Suprapubic skin (tissue), 4 donors: ENCODE measurements around the gene FGF1.

Experiments
- CTCF ChIP-seq, 2 donors: fragments of 200-600 bp in 1 of 2; fragments of 450-650 bp in 1 of 2; sonication (generic) in 1 of 2; IDR thresholded peaks; one replicate each; pipeline ENCODE4 v1.5.1; 2016 to 2019; ENCODE audit warnings: antibody characterized with exemption in 2 of 2, mild to moderate bottlenecking in 1 of 2, moderate library complexity in 1 of 2
- EP300 ChIP-seq: sonication (generic); formaldehyde crosslinking; IDR thresholded peaks from one replicate; pipeline ENCODE4 v1.6.1; 2017; ENCODE audit warnings: antibody characterized with exemption
- POLR2A ChIP-seq, 2 donors: fragments of 450-650 bp; IDR thresholded peaks; one replicate each; pipeline ENCODE4 v1.6.1; 2017; ENCODE audit warnings: antibody characterized with exemption in 2 of 2, mild to moderate bottlenecking in 2 of 2, moderate library complexity in 2 of 2
- POLR2AphosphoS5 ChIP-seq, 3 donors: sonication (generic); formaldehyde crosslinking; IDR thresholded peaks; one replicate each; pipeline ENCODE4 v1.6.1; 2017; ENCODE audit warnings: antibody characterized with exemption in 3 of 3

- no peak for TF ChIP-seq POLR2A (IDR thresholded peaks at IDR 0.05)
- no peak for TF ChIP-seq CTCF (IDR thresholded peaks at IDR 0.05)
- no peak for TF ChIP-seq POLR2AphosphoS5 (IDR thresholded peaks at IDR 0.05)
- TF ChIP-seq EP300, result no peak
Observed at GRCh38 chr5:142671801-142672200, 14.1 kb downstream of the FGF1 start.
